Testis (tissue), 2 donors: Measurements from ENCODE around the gene STYXL1.
"Not testable (repeated sequence)": the region's sequence is repeated elsewhere in the genome, so short reads cannot be mapped to it uniquely, and the experiment has no call there.

Experiments used
- POLR2A ChIP-seq: fragments of 450-650 bp; IDR thresholded peaks from one replicate; pipeline ENCODE4 v1.6.1; 2017; ENCODE audit warnings: antibody characterized with exemption, mild to moderate bottlenecking, moderate library complexity
- TF ChIP-seq, protein P1 (sequence below), 3 experiments: fragments of 450-650 bp in 2 of 3; fragments of 200-600 bp in 1 of 3; sonication (generic) in 1 of 3; IDR thresholded peaks; one replicate each; pipeline ENCODE4 v1.5.1; 2016 to 2019; ENCODE audit warnings: antibody characterized with exemption in 3 of 3, mild to moderate bottlenecking in 2 of 3, moderate library complexity in 1 of 3

DNA sequence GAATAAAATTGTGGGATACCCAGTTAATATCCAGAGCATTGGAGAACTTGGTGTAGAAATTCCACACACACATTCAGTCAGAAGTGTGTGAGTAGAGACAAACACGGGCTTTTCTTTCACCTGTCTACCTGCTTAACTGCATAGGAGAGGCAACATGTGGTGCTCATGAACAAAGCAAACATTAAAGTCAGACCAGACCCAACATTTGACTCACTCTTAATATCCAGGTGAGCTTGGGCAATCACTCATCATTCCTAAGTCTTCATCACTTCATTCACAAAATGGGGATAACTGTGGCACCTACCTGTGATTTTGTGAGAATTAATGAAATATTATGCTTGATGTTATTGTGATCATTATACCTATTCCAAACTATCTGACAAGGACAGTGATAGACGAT lies 36.3 kb upstream of the STYXL1 start:
- not testable (repeated sequence) for TF ChIP-seq POLR2A
- TF ChIP-seq, protein P1, sequence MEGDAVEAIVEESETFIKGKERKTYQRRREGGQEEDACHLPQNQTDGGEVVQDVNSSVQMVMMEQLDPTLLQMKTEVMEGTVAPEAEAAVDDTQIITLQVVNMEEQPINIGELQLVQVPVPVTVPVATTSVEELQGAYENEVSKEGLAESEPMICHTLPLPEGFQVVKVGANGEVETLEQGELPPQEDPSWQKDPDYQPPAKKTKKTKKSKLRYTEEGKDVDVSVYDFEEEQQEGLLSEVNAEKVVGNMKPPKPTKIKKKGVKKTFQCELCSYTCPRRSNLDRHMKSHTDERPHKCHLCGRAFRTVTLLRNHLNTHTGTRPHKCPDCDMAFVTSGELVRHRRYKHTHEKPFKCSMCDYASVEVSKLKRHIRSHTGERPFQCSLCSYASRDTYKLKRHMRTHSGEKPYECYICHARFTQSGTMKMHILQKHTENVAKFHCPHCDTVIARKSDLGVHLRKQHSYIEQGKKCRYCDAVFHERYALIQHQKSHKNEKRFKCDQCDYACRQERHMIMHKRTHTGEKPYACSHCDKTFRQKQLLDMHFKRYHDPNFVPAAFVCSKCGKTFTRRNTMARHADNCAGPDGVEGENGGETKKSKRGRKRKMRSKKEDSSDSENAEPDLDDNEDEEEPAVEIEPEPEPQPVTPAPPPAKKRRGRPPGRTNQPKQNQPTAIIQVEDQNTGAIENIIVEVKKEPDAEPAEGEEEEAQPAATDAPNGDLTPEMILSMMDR (IDR thresholded peaks at IDR 0.05): not testable (repeated sequence)
